ENCODE results near the gene CLSTN2.

The CLSTN2 gene

DNA sequence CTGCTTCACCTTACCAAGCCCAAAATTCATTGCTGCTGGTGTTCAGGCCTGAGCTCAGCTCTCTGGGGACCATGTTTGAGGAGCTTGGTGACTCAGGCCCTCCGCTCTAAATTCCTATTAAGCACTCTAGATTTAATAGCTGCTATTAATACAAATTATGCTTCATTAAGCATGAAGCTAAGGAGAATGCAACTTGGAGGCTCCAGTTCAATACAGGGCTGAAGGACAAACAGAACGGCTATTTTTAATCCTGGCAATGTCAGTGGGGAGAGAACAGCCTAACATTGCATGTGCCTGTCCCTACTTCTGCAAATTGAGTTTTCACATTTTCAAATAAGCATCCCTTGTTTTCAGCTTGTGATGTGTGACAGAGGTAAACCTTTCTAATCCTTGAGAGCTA is 662.8 kb downstream of the CLSTN2 start:
- no peak for DNase-seq (ENCODE audit: low read depth)

DNA sequence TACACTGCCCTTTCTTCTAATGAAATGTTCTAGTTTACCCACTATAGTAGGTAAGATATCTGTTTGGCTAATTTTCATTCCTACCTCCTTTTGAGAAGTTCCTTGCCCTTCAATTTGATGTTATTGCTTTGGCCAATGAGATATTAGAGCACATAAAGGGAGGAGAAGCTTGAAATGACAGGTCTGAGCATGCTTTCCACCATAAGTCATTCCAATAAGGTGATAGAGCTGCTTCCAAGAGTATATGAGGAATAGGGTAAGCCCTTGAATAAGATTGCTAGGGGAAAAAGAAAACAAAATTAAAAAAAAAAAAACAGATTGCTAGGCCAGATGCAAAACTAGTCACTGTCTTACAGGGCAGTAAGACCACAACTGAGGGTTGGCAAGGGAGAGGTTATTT is 664.0 kb downstream of the CLSTN2 start:
- no peak for DNase-seq (ENCODE audit: low read depth)

DNA sequence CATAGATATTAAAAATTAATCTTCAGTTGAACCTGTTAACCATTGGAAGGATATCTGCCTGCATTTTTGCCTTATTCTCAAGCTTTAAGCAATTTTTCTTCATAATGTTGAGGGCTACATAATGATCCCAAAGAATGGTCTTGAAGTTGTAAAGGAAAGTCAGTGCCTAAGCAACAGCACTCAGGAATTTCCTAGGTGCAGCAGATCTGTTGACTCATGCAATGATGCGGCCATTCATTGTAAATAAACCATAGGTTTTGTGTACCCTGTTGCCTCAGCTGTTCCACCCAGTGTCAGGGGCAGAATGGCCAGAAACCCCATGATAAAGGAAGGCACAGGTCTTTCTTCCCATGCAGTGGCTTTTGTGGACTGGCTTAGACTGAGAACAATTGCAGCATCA is 664.5 kb downstream of the CLSTN2 start:
- no peak for DNase-seq (ENCODE audit: low read depth)

DNA sequence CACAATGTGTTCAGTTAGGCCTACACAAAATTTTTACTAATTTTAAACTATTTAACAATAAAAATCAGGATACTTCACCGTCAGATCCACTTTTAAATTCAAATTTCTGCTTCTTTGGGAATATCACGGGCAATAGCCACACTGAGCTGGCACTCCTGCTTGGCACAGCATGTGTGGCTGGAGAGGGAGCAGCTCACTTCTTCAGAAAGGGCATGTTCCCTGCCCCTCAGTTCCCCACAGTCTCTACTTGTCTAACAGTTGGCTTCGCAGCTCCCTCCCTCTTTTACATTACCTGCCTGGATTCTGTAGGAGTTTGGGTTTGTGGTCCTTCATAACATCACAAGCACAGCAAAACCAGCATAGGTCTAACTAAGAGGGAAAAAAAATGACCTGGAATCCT is 666.9 kb downstream of the CLSTN2 start:
- no peak for DNase-seq (ENCODE audit: low read depth)

DNA sequence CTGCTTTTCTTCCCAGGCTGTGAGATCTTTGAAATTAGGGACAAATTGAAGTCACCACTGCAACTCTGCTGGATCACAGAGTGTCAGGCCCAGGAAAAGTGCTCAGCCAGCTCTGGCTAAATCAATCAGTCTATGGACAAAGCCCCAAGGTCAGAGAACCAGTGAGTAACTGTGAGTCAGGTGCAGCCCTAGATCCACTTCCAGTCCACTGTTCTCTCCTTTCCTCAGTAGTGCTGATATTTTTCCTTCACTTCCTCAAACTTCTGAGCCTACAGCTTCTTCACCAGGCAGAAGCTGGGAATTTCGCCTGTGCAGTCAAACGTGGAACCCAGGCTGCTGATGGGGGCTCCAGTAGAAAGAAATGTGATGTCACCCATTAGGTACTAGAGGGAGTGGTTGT is 667.8 kb downstream of the CLSTN2 start:
- no peak for DNase-seq (ENCODE audit: low read depth)

DNA sequence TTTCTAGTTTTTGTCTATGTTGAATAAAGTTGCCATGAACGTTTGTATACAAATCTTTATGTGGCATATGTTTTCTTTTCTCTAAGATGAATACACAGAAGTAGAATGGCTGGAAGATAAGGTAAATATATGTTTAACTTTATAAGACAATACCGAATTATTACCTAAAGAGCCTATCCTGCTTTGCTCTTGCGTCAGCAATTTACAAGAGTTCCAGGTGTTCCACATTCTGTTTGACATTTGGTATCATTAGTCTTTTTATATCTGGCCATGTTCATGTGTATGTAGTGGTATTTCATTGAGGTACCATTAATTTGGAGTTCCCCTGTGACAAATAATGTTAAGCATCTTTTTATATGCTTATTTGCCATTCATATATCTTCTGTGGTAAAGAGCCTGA is 668.8 kb downstream of the CLSTN2 start:
- DNase-seq (ENCODE audit: low read depth) = no peak

DNA sequence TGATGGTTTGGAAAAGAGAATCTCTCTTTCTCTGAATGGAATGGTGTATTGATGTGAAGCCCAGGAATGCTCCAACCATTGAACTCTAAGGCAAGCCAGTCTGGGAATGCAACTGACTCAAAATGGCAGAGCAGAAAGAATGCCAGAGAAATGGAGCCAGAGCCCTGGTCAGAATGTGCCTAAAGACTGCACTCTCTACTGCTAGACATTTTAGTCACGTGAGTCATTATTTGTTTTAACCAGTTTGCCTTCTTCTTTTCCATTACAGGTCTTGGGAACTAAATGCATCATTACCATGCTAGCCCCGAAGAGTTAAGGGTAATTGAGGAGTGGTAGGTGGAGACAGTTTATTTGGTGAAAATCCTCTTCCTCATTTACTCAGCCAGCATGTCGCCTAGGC is 675.6 kb downstream of the CLSTN2 start:
- no peak for DNase-seq (ENCODE audit: low read depth)

DNA sequence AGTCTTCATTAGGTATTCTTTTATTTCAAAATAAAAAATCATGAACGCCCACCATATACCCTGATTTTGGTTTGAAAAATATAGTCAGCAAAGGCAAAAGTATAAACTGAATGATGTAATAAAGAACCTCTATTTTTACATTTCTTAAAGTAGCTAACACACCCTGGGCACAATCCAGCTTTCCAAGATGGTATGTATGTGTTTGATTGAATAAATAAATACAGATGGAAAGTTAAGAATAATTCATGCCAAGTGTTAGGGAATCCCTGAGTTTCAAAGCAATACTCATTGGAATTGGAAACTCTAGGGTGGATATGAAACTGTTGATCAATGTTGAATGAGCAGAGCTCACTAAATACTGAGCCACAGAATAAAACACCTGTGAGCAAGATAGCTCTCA is 679.0 kb downstream of the CLSTN2 start:
- DNase-seq (ENCODE audit: low read depth) = no peak

DNA sequence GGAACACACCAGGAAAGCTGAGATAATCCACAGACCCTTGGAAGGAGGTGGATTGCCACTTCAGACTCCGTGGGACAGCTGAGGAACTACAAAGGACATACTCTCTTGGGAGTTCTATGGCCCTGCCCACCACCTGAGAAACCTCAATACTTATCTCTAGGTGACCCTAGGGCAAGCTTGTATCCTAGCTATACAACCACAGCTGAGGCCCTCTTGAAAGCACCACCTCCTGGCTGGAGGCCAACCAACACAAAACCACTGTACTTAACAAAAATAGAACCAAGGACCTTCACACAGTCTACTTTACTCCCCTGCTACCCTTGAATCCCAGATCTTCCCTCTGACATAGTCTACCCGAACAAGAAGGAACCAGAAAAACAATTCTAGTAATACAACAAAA is 682.1 kb downstream of the CLSTN2 start:
- no peak for DNase-seq (ENCODE audit: low read depth)

DNA sequence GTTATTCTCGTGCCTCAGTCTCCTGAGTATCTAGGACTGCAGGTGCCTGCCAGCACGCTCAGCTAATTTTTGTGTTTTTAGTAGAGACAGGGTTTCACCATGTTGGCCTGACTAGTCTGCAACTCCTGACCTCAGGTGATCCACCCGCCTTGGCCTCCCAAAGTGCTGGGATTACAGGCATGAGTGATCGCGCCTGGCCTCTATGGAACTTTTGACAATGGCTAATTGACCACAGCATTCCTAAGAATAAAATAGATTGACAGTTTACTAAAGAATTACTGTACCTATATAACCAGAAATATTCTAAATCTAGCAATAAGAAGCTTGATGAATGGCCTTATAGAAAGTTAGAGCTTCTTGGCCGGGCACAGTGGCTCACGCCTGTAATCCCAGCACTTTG is 691.9 kb downstream of the CLSTN2 start:
- no peak for DNase-seq (ENCODE audit: low read depth)
